GM20431 (cell line): ENCODE measurements around the gene TMEM108.

Experiments
- in situ Hi-C: fragments of 300-500 bp; cut with MseI, MboI; formaldehyde crosslinking; loops from one replicate; pipeline ENCODE4 v1.15.0; 2020; ENCODE audit warnings: low sequenced_read_pairs; ENCODE audit not compliant: unreplicated experiment

The TMEM108 gene

GRCh38 chr3:133197619-133198018 lies 159.4 kb downstream of the TMEM108 start:
- in situ Hi-C loops = no loop called here

GRCh38 chr3:133206921-133207320 lies 168.7 kb downstream of the TMEM108 start:
- in situ Hi-C loops = no loop called here

- in situ Hi-C loops = no loop called here
These were observed 170.0 kb downstream of the TMEM108 start for GRCh38 chr3:133208184-133208583.

- in situ Hi-C loops = no loop called here
These were observed 171.8 kb downstream of the TMEM108 start for GRCh38 chr3:133209871-133210550.

GRCh38 chr3:133210656-133211055 lies 172.5 kb downstream of the TMEM108 start:
- in situ Hi-C loops = no loop called here

- in situ Hi-C loops = no loop called here
These were observed 173.3 kb downstream of the TMEM108 start for GRCh38 chr3:133211449-133211848.

- in situ Hi-C loops = no loop called here
These were observed 173.7 kb downstream of the TMEM108 start for GRCh38 chr3:133211856-133212255.

GRCh38 chr3:133213937-133214336 lies 175.7 kb downstream of the TMEM108 start:
- in situ Hi-C loops = no loop called here

- in situ Hi-C loops = no loop called here
These were observed 189.6 kb downstream of the TMEM108 start for GRCh38 chr3:133227813-133228212.

GRCh38 chr3:133230195-133230594 lies 192.0 kb downstream of the TMEM108 start:
- in situ Hi-C loops = no loop called here

GRCh38 chr3:133236901-133237300 lies 198.7 kb downstream of the TMEM108 start:
- in situ Hi-C loops = no loop called here

GRCh38 chr3:133237380-133237779 lies 199.2 kb downstream of the TMEM108 start:
- in situ Hi-C loops = no loop called here

GRCh38 chr3:133238015-133238414 lies 199.8 kb downstream of the TMEM108 start:
- in situ Hi-C loops = no loop called here

- in situ Hi-C loops = no loop called here
These were observed 207.9 kb downstream of the TMEM108 start for GRCh38 chr3:133246119-133246518.

- in situ Hi-C loops = no loop called here
These were observed 208.6 kb downstream of the TMEM108 start for GRCh38 chr3:133246773-133247172.

GRCh38 chr3:133248389-133248788 lies 210.2 kb downstream of the TMEM108 start:
- in situ Hi-C loops = no loop called here

GRCh38 chr3:133249490-133249889 lies 211.3 kb downstream of the TMEM108 start:
- in situ Hi-C loops = no loop called here

GRCh38 chr3:133254151-133254550 lies 216.0 kb downstream of the TMEM108 start:
- in situ Hi-C loops = no loop called here

GRCh38 chr3:133254716-133255115 lies 216.5 kb downstream of the TMEM108 start:
- in situ Hi-C loops = no loop called here

- in situ Hi-C loops = no loop called here
These were observed 218.7 kb downstream of the TMEM108 start for GRCh38 chr3:133256787-133257483.

GRCh38 chr3:133258358-133258757 lies 220.2 kb downstream of the TMEM108 start:
- in situ Hi-C loops = no loop called here

- in situ Hi-C loops = no loop called here
These were observed 221.6 kb downstream of the TMEM108 start for GRCh38 chr3:133259767-133260166.
